Activated naive CD8-positive, alpha-beta T cell treated with anti-CD3 and anti-CD28 coated beads, Interleukin-2, amount 50 U/mL, for 16 hours (primary cell): Measurements from ENCODE around the gene ZCWPW1.
A peak's percentile ranks its signal among the peaks of the same experiment; 100 is the strongest.

Experiments
- DNase-seq: peaks from one replicate; pipeline ENCODE4 v3.0.0-alpha.2; 2020; ENCODE audit warnings: low read depth, low spot score

Gene ZCWPW1

DNA sequence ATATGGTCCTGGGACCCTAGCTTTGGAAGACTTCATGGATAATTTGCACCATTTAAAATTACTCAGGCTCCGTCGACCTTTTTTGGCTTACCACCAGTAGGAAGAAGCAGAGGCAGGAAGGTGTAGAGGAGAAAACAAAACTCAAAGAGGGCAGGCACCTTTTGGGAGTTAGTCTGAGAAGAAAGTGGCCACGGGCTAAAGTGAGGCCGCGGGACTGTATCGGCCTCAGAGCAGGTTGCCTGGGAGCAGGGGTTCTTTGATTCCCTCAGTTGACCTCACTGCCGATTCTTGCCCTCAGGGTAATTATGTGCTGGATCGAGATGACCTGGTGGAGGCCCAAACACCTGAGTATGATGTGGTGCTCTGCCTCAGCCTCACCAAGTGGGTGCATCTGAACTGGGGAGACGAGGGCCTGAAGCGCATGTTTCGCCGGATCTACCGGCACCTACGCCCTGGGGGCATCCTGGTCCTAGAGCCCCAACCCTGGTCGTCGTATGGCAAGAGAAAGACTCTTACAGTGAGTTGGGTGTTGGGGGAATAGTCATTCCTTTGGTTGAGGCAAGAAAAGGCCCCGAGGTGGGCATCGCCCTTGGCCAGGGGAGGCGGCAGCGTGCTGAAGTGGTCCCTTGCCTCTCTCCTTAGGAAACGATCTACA, 4.2 kb upstream of the ZCWPW1 start:
- no peak for DNase-seq

DNA sequence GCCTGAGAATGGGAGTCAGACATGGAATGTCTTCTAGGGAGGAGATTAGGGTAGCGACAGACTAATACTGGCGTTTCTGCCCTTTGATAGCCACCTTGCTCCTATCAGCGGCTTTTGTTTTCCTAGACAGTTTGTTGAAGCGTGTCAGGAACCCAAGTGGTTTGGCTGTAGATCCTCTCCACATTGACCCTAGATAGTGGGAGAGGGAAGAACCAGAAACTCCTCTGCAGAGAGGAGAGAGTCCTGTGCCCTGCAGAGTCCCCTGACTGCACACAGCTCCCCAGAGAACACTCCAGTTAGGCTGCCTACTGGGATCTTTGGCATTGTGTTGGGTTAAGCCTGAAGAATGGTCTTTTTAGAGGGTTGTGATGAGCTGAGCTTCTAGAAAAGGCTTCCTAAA, 3.5 kb upstream of the ZCWPW1 start:
- no peak for DNase-seq

DNA sequence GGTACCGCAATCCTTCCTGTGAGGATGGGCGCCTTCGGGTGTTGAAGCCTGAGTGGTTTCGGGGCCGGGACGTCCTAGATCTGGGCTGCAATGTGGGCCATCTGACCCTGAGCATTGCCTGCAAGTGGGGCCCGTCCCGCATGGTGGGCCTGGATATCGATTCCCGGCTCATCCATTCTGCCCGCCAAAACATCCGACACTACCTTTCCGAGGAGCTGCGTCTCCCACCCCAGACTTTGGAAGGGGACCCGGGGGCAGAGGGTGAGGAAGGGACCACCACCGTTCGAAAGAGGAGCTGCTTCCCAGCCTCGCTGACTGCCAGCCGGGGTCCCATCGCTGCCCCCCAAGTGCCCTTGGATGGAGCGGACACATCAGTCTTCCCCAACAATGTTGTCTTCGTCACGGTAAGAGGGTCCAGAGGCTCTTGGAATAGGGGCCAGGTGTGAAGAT, 2.8 kb upstream of the ZCWPW1 start:
- no peak for DNase-seq

DNA sequence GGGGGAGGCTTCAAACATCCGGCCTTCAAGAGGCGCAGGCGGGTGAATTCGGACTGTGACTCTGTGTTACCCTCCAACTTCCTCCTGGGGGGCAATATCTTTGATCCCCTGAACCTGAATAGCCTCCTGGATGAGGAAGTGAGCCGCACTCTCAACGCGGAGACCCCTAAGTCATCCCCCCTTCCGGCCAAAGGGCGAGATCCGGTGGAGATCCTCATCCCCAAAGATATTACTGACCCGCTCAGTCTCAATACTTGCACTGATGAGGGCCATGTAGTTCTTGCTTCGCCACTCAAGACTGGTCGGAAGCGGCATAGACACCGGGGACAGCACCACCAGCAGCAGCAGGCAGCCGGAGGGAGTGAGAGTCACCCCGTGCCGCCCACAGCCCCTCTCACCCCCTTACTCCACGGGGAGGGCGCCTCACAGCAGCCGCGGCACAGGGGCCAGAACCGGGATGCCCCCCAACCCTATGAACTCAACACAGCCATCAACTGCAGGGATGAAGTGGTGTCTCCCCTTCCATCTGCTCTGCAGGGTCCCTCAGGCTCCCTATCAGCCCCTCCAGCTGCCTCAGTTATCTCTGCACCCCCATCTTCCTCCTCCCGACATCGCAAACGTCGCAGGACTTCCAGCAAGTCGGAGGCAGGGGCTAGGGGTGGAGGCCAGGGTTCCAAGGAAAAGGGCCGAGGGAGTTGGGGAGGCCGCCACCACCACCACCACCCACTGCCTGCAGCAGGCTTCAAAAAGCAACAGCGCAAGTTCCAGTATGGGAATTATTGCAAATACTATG, 2.2 kb upstream of the ZCWPW1 start:
- DNase-seq: no peak

DNA sequence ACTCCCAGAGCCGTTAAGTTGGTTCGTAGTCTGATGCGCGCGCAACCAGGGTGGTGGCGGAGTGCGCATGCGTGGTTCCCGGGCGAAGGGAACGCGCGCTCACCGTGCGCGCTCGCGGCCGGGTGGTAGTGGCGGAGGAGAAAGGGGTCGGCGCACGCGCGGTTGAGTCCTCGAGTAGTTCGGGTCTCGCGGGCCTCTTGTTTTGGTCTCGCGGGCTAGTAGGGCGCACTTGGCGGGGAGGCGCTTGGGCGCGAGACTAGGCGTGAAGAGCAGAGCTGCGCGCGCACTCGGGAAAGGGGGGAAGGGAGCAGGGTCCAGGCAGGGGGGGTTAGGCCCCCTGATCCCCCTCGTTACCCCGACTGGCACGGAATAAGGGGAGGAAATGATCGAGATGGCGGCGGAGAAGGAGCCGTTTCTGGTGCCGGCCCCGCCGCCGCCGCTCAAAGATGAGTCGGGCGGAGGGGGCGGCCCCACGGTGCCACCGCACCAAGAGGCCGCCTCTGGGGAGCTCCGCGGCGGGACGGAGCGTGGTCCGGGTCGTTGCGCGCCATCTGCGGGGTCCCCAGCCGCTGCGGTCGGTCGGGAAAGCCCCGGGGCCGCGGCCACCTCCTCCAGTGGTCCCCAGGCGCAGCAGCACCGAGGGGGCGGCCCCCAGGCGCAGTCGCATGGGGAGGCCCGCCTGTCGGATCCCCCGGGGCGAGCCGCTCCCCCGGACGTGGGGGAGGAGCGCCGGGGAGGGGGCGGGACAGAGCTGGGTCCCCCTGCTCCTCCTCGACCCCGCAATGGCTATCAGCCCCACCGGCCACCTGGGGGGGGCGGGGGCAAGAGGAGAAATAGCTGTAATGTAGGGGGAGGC, 1.4 kb upstream of the ZCWPW1 start, which contains the start of gene MEPCE:
MEPCE (plus strand) TSS at position 195 of the 856 bp plus-strand sequence; CDS start at position 383, 188 bp downstream.
- DNase-seq: peak; percentile 86

DNA sequence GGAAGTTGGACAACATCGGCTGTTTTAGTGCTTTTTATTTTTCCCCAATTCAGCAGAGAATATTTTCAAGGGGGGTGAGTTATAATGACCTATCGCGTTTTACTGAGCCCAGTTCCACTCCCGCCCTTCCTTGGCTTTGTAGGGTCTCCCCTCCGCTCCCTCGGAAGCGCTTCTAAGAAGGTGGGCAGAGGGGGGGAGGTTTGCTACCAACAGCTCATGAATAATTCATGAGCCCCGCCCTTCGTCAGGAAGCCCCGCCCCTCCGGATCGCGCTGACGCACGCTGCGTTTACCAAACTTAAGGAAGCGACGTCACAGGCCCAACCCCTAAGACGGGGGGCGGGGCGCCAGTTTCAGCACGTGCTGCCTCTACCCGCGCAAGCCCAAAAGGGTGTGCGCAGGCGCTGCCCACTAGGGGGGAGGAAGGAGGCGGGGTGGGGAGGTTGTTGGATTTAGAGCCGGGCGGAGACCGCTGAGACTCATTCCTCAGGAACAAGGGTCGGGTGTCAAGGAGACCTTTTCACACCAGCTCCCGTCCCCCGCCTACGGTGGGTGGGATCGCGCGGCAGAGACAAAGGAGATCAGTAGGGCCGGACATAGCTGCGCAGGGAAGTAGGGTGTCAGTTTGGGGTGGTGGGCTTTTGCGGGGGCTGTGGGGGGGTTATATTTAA, 599 bp upstream of the ZCWPW1 start:
- DNase-seq: peak; percentile 100

DNA sequence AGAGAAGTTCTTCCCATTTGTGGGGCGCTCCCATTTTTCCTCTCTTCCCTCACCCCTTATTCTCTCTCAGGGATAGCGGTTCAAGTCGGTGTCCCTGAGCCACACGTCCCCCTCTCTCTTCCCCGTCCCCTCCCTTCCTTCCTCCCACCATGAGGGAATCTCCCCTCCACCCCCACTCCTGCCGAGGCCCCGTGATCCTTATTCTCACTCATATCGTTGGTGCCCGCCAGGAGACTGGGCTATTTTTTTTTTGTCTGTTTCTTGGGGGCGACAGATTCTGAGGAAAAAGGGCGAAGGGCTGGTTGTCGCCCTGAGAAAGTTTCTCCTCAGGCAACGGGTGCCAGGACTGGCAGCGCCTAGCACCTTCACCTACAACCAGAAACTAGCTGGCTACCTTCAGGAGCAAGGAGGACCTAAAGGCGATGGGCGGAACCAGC, 723 bp downstream of the ZCWPW1 start:
- no peak for DNase-seq

DNA sequence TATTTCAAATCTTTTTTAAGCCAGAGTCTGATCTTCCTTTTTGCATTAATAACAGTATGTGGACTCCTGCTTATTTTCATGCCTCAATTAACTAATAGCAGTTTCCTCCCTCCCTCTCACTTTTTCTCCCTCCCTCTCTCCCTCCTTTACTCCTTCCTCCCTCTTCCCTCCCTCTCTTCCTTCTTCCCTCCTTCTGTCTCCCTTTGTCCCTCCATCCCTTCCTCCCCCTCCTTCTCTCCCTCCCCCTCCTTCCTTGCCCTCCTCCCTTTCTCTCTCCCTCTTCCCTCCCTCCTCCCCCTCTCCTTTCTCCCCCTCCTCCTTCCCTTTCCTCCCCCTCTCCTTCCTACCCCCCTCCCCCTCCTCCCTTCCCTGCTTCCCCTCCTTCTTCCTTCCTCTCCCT, 2.0 kb downstream of the ZCWPW1 start:
- no peak for DNase-seq

DNA sequence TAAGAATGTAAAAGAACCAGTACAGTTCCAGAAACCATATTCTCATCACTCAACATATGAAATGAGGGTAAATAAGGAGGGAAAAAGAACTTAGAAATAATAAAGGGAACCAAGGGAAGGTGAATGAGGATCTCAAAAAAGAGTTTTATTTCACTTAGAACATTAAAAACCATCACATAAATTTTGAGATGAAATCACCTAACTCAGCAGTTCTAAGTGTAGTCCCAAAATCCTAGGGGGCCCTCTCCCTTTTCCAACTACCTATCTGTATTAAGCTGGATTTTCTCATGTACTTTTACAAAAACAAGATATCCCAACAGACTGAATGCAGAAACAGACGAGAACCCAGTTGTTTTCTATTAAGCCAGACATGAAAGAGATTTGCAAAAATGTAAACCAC, 3.2 kb downstream of the ZCWPW1 start:
- no peak for DNase-seq

DNA sequence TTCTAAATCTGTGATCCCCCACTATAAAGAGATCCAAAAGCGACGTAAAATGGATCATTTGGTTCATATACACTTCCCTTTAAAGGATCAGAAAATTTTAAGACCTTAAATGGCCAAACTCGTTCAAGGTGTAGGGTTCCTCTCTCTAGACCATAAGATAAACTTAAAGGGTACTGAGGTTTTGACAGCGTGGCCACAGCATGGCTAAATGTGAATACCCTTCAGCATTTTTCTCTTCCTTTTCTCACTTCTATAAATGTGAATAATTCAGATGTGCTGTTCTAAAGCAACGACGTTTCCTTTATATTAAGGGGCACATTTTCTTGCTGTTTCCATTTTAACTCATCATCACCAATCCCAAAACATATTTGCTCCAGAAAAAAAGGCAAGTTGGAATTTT, 5.2 kb downstream of the ZCWPW1 start:
- no peak for DNase-seq

DNA sequence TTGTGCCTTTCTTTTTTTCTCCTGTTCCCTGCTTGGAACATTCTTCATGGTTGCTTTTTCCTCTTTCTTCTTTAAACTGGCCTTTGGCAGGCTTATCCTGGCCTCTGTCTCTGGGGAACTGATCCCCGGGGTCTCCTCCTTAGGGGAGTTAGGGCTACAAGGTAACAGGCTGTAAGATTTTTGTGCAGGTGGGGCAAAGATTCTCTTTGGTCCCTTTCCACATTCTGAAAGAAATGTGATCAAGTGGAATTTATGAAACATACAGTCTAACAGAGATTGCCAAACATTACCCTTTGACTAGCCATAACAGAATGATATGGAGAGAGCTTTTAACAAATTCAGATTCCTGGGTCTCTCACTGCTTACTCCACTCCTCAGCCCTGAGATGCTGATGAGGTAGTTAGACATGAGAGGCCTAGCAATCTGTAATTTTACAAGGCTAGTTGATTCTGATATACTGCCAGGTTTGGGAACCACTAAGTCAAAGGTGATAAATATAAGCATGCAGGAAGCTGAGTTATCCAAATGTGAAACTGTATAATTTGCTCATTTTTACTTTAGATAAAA, 8.8 kb downstream of the ZCWPW1 start:
- DNase-seq: no peak

DNA sequence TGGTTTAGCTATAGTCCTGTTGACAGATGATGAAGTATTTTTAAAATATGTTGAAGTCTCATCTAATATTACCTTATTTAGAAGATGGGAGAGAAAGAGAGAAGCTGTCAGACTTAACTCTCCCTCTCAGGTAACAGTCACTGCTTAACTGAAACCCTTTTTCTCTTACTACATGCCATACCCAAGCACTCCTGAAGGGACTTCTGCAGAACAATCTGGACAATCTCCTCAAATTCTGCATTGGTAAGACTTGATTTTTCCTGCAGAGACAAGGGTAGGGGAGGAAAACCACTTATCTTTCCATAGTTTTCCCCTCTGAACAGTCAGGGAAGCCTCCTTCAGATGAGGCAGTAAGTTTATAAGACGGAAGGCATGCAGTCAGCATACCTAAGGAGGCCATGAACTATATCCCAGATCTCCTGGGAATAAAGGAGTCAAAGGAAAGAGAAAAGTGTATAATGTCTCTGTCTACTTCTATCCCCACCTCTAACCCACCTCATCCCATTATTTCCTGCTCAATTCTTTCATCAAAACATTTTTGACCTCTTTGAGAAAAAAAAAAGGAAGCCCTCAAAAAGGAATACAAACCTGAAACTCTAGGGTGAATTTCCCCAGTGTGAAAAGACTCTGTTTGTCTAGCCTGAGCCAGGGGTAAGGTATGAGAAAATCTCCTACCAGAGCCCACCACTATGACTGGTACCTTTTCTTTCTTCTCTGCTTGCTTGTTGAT, 9.4 kb downstream of the ZCWPW1 start:
- DNase-seq: no peak

DNA sequence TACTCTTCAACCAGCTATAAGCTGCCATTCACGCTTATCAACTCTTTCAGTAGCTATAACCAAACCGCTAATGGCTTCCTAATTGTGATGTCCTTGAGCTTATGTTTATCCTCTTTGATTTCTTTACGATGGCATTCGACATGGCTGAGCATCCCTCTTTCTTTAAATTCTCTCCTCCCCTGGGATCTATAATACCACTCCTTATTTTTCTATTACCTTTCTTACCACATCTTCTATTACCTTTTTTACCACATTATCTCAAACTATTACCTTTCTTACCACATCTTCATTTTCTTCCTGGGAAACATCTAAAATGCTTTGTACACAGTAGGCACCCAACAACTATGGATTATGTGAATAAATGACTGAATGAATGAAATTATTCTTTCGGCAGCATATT, 13.1 kb downstream of the ZCWPW1 start:
- no peak for DNase-seq

DNA sequence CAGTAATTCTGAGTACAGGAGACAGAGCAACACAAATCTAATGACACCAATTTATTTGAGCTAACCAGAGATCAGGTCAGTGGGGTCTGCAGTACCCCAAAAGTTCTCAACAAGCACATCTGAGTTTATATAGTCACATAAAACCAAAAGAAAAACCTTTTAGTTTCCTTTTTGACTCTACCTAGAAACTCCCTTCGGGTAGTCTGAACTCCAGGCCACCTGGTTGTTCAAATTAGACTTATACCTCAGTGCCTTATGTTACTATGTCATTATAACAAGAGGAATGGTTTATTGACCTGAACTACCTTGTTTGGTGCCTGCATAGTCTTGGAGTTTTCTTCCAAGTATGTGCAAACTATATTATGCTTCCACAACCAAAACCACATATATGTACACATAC, 14.6 kb downstream of the ZCWPW1 start:
- no peak for DNase-seq

DNA sequence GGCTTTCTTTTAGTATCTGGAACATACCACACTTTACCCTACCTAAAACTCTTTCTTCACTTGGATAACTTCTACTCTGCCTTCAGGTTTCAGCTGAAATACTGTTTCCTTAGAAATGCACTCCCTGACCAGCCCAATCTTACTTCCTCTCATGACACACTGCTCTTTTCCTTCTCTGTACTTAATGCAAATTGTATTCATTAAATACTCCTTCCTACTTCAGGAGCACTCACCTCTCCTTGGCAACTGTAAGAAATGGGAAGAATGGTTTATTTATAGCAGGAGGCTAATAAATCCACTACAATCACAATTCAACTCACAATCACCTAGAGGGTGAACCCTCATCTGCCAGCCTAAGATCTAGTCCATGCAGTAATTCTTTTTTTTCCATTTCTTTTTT, 15.2 kb downstream of the ZCWPW1 start:
- DNase-seq: no peak

DNA sequence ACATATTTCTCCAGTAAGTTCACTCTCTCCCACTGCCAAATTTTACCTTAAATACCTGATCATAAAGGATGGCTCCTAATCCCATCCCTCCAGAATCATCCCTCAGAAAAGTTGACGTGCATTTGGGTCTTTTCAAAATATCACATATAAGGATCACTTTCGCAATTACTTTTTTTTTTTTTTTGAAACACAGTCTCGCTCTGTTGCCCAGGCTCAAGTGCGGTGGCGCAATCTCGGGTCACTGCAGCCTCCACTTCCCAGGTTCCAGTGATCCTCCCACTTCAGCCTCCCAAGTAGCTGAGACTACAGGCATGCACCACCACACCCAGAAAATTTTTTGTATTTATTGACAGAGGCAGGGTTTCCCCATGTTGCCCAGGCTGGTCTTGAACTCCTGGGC, 17.4 kb downstream of the ZCWPW1 start:
- no peak for DNase-seq

DNA sequence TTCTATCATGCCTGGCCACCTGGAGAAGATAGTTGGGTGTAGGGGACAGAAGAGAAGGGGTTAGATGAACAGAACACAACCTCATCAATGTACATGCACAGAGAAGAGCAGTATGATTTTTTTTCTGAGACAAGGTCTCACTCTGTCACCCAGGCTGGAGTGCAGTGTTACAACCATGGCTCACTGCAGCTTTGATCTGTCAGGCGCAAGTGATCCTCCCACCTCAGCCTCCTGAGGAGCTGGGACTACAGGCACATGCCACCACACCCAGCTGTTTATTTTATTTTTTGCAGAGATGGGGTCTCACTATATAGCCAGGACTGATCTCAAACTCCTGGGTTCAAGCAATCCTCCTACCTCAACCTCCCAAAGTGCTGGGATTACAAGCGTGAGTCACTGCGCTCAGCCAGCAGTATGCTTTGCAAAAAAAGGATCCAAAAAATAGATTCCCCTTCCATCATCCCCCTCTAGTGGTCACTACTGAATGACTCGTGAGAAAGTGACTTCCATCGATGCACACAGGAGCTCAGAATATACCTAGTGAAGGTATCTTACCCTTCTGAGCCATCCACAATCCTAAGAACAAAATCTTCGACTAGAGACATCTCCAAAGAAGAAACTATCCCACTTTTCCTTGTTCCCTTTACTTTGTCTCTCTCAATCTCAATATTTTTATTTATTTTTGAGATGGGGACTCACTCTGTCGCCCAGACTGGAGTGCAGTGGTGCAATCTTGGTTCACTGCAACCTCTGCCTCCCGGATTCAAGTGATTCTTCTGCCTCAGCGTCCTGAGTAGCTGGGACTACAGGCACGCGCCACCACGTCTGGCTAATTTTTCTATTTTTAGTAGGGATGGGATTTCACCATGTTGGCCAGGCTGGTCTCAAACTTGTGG, 21.0 kb downstream of the ZCWPW1 start:
- DNase-seq: no peak

DNA sequence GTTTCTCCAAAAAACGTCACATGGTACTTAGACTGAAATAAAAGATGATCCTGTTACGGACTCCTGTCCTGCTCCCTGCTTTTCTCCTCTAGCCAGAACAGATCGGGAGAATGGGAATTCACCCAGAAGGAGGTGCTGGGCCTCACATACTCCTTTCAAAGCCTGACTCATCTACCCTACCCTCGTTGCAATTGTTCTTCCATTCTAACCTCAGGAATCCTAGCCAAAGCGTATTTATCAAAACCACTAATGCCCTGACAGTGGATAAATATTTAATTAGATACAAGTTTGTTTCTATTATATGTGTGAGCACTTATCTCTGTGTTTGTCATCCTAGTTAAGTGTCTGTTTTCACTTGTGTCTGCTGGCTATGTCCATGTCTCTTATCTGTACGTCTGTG, 21.7 kb downstream of the ZCWPW1 start:
- no peak for DNase-seq

DNA sequence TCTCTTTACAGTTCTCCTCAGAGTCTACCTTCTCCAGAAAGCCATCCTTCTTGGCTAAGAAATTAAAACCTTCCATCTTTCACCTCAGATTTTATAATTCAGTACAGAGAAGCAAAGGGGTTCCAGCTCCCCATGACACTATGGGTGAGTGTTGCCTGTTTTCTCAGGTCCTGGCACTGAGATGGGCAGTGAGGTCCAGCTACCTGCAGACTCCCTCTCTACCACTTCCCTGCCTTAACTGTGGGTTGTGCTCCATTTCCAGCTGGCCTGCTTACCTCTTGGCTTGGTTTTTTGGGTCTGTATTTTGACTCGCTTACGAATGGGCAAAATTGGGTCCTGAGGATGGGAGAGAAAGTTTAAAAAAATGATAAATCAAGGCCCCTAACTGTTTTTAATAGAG, 26.3 kb downstream of the ZCWPW1 start:
- no peak for DNase-seq

DNA sequence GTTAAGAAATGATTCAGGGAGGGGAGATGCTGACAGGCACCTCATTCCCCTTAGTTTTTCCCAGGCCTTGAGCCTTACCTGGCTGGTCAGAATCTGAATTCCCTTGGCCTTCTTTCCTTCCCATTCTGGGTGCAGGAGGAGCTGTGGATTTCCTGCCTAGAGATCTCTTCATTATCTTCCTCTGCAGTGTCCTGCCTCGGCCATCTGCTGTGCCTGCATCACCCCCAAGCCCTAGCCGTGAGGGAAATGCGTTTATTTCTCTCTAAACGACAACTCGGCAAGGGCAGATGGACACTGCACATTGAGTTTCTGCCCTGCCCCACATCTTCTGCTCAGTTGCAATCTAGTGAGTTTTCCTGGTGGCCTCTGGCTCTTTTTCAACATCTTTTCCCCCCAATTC, 26.7 kb downstream of the ZCWPW1 start:
- DNase-seq: no peak
